Left ventricle myocardium inferior (tissue), 1 donor: ENCODE data around the gene NUBPL. TPM values are rescaled to one million over a fixed set of nuclear protein-coding genes. Genes with fewer than 3 reads are reported as not detected.
A peak's percentile ranks its signal among the peaks of the same experiment; 100 is the strongest.

Experiments used
- DNase-seq: peaks from one replicate; pipeline ENCODE4 v3.0.0-alpha.2; 2020
- H3K27ac ChIP-seq: fragments of 200-600 bp; replicated peaks from 2 replicates; pipeline ENCODE4 v1.8.0; 2021
- H3K27me3 ChIP-seq: fragments of 200-600 bp; 2 replicates; pipeline ENCODE4 v1.8.0; 2021; ENCODE audit warnings: low read depth
- H3K36me3 ChIP-seq: fragments of 200-600 bp; 2 replicates; pipeline ENCODE4 v1.8.0; 2021
- H3K4me1 ChIP-seq: fragments of 200-600 bp; 2 replicates; pipeline ENCODE4 v1.8.0; 2021
- H3K4me3 ChIP-seq: fragments of 200-600 bp; 2 replicates; pipeline ENCODE4 v1.8.0; 2021; ENCODE audit warnings: mild to moderate bottlenecking, moderate library complexity
- H3K9me3 ChIP-seq: fragments of 200-600 bp; replicated peaks from 2 replicates; pipeline ENCODE4 v1.8.0; 2021
- intact Hi-C: fragments of 100-400 bp; cut with micrococcal nuclease; formaldehyde crosslinking; loops from one replicate; pipeline ENCODE4 v1.11.0; 2022
- total RNA-seq: library from RNA; stranded (reverse); fragmentation: NEBNext Ultra II Directional; extraction: Animal tissue kit (Norgen Biotek cat#: 25700); gene quantifications from one replicate; pipeline ENCODE4 v1.2.1, GENCODE V29; 2021
- TF ChIP-seq, protein P1 (sequence below): fragments of 200-600 bp; IDR thresholded peaks from 2 replicates; pipeline ENCODE4 v1.8.0; 2021; ENCODE audit warnings: antibody characterized with exemption, mild to moderate bottlenecking, borderline replicate concordance
- donor health status: DM: no; HTN: yes; CAD: no; lungs with severe emphysema.

The NUBPL gene
- total RNA-seq, 1 donor from 2014 or later: 32.2 TPM

GRCh38 chr14:31893221-31893757 lies 332.1 kb downstream of the NUBPL start:
- Histone ChIP-seq H3K27ac (peak overlapping the region; percentile 75), H3K4me1 (peaks cover 44% of the 10 kb centered on the region), H3K4me3 (no peak overlapping the region), H3K27me3 (no peaks in the 10 kb centered on the region), H3K36me3 (no peaks in the 10 kb centered on the region), H3K9me3 (no peaks in the 10 kb centered on the region)
- intact Hi-C loops: no loop called here
- TF ChIP-seq, protein P1, sequence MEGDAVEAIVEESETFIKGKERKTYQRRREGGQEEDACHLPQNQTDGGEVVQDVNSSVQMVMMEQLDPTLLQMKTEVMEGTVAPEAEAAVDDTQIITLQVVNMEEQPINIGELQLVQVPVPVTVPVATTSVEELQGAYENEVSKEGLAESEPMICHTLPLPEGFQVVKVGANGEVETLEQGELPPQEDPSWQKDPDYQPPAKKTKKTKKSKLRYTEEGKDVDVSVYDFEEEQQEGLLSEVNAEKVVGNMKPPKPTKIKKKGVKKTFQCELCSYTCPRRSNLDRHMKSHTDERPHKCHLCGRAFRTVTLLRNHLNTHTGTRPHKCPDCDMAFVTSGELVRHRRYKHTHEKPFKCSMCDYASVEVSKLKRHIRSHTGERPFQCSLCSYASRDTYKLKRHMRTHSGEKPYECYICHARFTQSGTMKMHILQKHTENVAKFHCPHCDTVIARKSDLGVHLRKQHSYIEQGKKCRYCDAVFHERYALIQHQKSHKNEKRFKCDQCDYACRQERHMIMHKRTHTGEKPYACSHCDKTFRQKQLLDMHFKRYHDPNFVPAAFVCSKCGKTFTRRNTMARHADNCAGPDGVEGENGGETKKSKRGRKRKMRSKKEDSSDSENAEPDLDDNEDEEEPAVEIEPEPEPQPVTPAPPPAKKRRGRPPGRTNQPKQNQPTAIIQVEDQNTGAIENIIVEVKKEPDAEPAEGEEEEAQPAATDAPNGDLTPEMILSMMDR: no peak
- no peak for DNase-seq

DNA sequence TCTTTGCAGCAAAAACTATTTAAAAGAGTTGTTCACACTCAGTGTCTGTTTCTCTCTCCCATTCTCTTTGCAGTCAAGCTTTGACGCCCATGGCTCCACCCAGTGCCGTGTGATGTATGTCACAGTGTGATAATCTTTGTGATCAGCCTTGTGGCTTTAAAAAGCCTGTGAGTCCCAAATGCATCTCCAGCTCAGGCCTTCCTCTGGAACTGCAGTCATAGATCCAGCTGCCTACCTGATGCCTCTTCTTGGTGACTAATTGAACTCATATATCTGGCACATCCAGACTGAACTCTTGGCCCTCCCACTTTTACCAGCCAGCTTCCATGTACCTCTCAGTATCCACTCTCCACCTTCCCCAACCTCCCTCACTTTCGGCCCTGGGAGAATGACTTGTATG lies 333.1 kb downstream of the NUBPL start:
- no peaks in the 10 kb centered on the region for H3K36me3 ChIP-seq
- no peak for DNase-seq
- H3K27me3 ChIP-seq: no peaks in the 10 kb centered on the region
- peak overlapping the region; percentile 75 for H3K27ac ChIP-seq
- H3K4me1 ChIP-seq: peaks cover 38% of the 10 kb centered on the region
- no peaks in the 10 kb centered on the region for H3K9me3 ChIP-seq
- H3K4me3 ChIP-seq: no peak overlapping the region
- TF ChIP-seq, protein P1: no peak
- intact Hi-C loops: no loop called here

DNA sequence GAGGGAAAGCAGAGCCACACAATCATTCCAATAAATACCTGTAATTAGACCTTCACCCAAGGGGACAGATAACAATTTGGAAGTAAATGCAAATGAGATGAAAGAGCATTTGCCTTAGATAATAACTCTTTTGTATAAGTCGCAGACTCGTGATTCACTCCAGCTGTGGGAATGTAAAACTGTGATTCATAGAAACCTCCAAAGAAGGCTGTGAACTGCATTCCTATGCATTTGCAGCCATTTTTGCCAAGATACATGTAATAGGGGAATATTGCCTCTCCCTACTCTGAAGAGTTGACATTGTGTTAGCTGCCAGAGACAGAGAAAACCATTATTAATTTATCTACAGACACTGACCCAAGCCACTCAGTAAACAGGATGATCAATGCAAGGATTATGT lies 334.0 kb downstream of the NUBPL start:
- no peak overlapping the region for H3K4me3 ChIP-seq
- H3K27ac ChIP-seq: no peak overlapping the region
- peaks cover 38% of the 10 kb centered on the region for H3K4me1 ChIP-seq
- no peak for DNase-seq
- intact Hi-C loops: no loop called here
- no peaks in the 10 kb centered on the region for H3K36me3 ChIP-seq
- TF ChIP-seq, protein P1: no peak
- no peaks in the 10 kb centered on the region for H3K9me3 ChIP-seq
- H3K27me3 ChIP-seq: no peaks in the 10 kb centered on the region

DNA sequence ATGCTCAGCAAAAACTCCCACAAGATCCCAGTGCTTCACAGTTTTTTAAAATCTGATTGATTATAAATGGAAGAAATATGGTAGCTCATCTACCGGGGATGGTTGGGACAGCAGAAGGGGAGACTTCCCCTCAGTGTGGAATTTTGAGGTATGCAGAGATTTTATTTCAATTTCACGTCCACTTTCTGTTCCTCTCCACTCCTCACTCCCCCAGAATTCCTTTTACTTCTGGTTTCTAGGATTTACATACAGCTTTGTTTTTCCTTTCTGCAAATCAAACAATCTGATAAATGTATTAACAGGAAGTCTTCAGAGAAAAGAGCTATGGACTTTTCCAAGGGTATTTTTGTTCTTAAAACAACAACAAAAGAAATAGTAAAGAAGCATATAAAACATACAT lies 334.4 kb downstream of the NUBPL start:
- Histone ChIP-seq H3K27ac (no peak overlapping the region), H3K27me3 (no peaks in the 10 kb centered on the region), H3K36me3 (no peaks in the 10 kb centered on the region), H3K4me1 (peaks cover 38% of the 10 kb centered on the region), H3K9me3 (no peaks in the 10 kb centered on the region), H3K4me3 (no peak overlapping the region)
- intact Hi-C loops: no loop called here
- TF ChIP-seq, protein P1: no peak
- DNase-seq: no peak

GRCh38 chr14:31897581-31898186 lies 336.5 kb downstream of the NUBPL start:
- TF ChIP-seq, protein P1: no peak
- DNase-seq: no peak
- Histone ChIP-seq H3K4me3 (no peak overlapping the region), H3K9me3 (no peaks in the 10 kb centered on the region), H3K36me3 (no peaks in the 10 kb centered on the region), H3K27me3 (no peaks in the 10 kb centered on the region), H3K27ac (peak overlapping the region; percentile 37), H3K4me1 (peaks cover 30% of the 10 kb centered on the region)
- intact Hi-C loops: no loop called here
